HL-60 (cell line): Measurements from ENCODE around the gene BEST3.

Experiments
- DNase-seq, 2 experiments: peaks; one replicate each; pipeline ENCODE4 v3.0.0-alpha.2; 2010 to 2020; ENCODE audit warnings: low read depth in 1 of 2, low spot score in 1 of 2
- H3K27ac ChIP-seq: fragments of 250-450 bp; sonication (Bioruptor Pico); replicated peaks from 2 replicates; pipeline ENCODE4 v1.5.1; 2020; ENCODE audit warnings: mild to moderate bottlenecking, moderate library complexity
- H3K27me3 ChIP-seq: fragments of 250-450 bp; sonication (Bioruptor Pico); 2 replicates; pipeline ENCODE4 v1.5.1; 2021; ENCODE audit warnings: mild to moderate bottlenecking, moderate library complexity; ENCODE audit not compliant: insufficient read depth, poor library complexity, severe bottlenecking
- H3K4me3 ChIP-seq: replicated peaks from 2 replicates; pipeline ENCODE4 v1.5.1; 2011; ENCODE audit warnings: mild to moderate bottlenecking, control low read depth, low read length; ENCODE audit not compliant: insufficient read depth
- CTCF ChIP-seq: IDR thresholded peaks from one replicate; pipeline ENCODE4 v1.5.1; 2011; ENCODE audit warnings: low read length, control low read depth, inconsistent platforms; ENCODE audit not compliant: insufficient read depth
- GABPA ChIP-seq: IDR thresholded peaks from 2 replicates; pipeline ENCODE4 v1.6.1; 2012; ENCODE audit warnings: low read depth
- POLR2AphosphoS5 ChIP-seq: IDR thresholded peaks from 2 replicates; pipeline ENCODE4 v1.6.1; 2012; ENCODE audit warnings: low read depth
- REST ChIP-seq: IDR thresholded peaks from 2 replicates; pipeline ENCODE4 v1.6.1; 2012; ENCODE audit warnings: low read depth; ENCODE audit not compliant: insufficient replicate concordance
- SPI1 ChIP-seq: IDR thresholded peaks from 2 replicates; pipeline ENCODE4 v1.6.1; 2012; ENCODE audit warnings: low read depth, mild to moderate bottlenecking, borderline replicate concordance

The BEST3 gene

GRCh38 chr12:69633061-69633460 lies 66.0 kb downstream of the BEST3 start:
- no peak for DNase-seq
- H3K27ac ChIP-seq, result no peak overlapping the region
- TF ChIP-seq REST, result no peak
- peak; percentile 1 for TF ChIP-seq CTCF
- no peaks in the 10 kb centered on the region for H3K27me3 ChIP-seq
- H3K4me3 ChIP-seq, result no peak overlapping the region

GRCh38 chr12:69630191-69630590 lies 68.9 kb downstream of the BEST3 start:
- no peak for DNase-seq
- no peaks in the 10 kb centered on the region for H3K27me3 ChIP-seq
- TF ChIP-seq GABPA (no peak), CTCF (no peak), SPI1 (no peak), POLR2AphosphoS5 (no peak), REST (no peak)
- no peak overlapping the region for H3K27ac ChIP-seq
- H3K4me3 ChIP-seq, result no peak overlapping the region

GRCh38 chr12:69627501-69627900 lies 71.6 kb downstream of the BEST3 start:
- DNase-seq, result no peak
- TF ChIP-seq POLR2AphosphoS5 (no peak), CTCF (no peak), GABPA (no peak), SPI1 (no peak), REST (no peak)
- Histone ChIP-seq H3K27ac (no peak overlapping the region), H3K4me3 (no peak overlapping the region), H3K27me3 (no peaks in the 10 kb centered on the region)
